ENCODE results near the gene C9orf72.

The C9orf72 gene

DNA sequence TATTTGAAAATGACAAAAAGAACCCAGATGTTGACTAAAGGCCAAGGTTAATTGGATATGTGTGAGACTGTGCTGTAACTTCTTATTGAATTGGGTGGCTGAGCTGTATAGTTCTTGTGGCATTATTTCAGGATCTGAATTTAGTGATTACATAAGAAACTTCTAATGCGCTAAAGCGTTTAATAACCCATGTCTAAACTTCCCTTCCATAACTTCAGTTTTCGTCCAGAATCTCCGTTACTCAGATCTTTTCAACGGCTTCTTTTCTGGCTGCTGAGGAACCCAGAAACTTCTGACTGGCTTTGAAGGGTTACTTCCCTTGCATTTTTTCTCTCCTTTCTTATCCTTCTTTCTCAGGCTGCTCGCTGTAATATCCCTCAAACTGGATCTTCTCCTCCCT lies 28.1 kb upstream of the C9orf72 start:
- Histone ChIP-seq H3K9ac (no peak overlapping the region), H3K27me3 (ENCODE audit: control insufficient read depth, insufficient read depth, low read length) (no peaks in the 10 kb centered on the region), H3K4me1 (no peaks in the 10 kb centered on the region), H3K9me3 (ENCODE audit: control insufficient read depth, low read length) (no peaks in the 10 kb centered on the region), H2AFZ (no peak overlapping the region), H3K27ac (no peak overlapping the region), H3K4me3 (ENCODE audit: low read depth, low read length) (no peak overlapping the region), H3K79me2 (no peaks in the 10 kb centered on the region), H3K4me2 (ENCODE audit: low read length) (no peak overlapping the region), H3K36me3 (ENCODE audit: control insufficient read depth, insufficient read depth, low read length) (no peaks in the 10 kb centered on the region)
- TF ChIP-seq, protein P1, sequence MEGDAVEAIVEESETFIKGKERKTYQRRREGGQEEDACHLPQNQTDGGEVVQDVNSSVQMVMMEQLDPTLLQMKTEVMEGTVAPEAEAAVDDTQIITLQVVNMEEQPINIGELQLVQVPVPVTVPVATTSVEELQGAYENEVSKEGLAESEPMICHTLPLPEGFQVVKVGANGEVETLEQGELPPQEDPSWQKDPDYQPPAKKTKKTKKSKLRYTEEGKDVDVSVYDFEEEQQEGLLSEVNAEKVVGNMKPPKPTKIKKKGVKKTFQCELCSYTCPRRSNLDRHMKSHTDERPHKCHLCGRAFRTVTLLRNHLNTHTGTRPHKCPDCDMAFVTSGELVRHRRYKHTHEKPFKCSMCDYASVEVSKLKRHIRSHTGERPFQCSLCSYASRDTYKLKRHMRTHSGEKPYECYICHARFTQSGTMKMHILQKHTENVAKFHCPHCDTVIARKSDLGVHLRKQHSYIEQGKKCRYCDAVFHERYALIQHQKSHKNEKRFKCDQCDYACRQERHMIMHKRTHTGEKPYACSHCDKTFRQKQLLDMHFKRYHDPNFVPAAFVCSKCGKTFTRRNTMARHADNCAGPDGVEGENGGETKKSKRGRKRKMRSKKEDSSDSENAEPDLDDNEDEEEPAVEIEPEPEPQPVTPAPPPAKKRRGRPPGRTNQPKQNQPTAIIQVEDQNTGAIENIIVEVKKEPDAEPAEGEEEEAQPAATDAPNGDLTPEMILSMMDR (IDR thresholded peaks at IDR 0.05), result no peak

DNA sequence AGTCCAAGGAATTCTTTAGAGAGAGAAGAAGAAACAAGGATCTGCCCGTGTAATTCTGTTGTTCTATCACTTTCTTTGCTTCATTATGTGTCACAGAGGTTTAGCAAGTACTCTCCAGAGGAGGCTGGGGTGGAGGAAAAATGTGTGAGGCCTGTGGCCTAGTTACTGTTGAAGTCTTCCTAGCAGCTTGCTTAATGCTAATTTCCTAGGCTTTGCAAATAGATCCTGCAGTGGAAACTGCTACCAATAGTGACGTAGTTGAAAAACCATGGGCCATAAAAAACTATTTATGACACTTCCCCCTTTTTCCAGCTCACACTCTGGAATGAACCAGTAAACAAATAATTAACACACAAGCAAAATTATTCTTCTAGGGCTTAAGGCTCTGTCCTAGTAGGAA lies 27.0 kb upstream of the C9orf72 start:
- H3K9ac ChIP-seq, result no peak overlapping the region
- TF ChIP-seq, protein P1 (IDR thresholded peaks at IDR 0.05), result no peak
- no peak overlapping the region for H3K4me3 ChIP-seq (ENCODE audit: low read depth, low read length)
- no peak overlapping the region for H2AFZ ChIP-seq
- H3K36me3 ChIP-seq (ENCODE audit: control insufficient read depth, insufficient read depth, low read length), result no peaks in the 10 kb centered on the region
- no peaks in the 10 kb centered on the region for H3K79me2 ChIP-seq
- H3K27ac ChIP-seq, result no peak overlapping the region
- H3K4me2 ChIP-seq (ENCODE audit: low read length), result no peak overlapping the region
- no peaks in the 10 kb centered on the region for H3K4me1 ChIP-seq
- H3K9me3 ChIP-seq (ENCODE audit: control insufficient read depth, low read length), result no peaks in the 10 kb centered on the region
- no peaks in the 10 kb centered on the region for H3K27me3 ChIP-seq (ENCODE audit: control insufficient read depth, insufficient read depth, low read length)

DNA sequence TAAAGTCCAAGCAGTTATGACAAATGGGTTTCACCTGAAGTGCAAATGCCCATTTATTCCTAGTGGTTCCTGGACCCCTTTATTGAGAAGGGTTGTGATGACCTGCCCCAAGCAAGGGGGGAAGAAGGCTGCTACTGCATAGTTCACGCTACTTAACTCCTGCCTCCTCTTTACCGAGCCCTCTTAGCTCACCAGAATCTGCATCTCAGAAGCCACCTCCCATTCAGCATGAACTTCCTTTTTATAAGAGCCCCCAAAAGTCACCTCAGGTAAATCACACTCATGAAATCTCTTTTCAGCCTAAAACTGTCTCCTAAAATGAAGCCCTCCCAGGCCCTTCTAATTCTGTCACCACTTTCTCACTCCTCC lies 26.6 kb upstream of the C9orf72 start:
- Histone ChIP-seq H3K9me3 (ENCODE audit: control insufficient read depth, low read length) (no peaks in the 10 kb centered on the region), H3K4me3 (ENCODE audit: low read depth, low read length) (no peak overlapping the region), H3K4me1 (no peaks in the 10 kb centered on the region), H3K79me2 (no peaks in the 10 kb centered on the region), H3K36me3 (ENCODE audit: control insufficient read depth, insufficient read depth, low read length) (no peaks in the 10 kb centered on the region), H3K27ac (no peak overlapping the region), H2AFZ (no peak overlapping the region), H3K9ac (no peak overlapping the region), H3K4me2 (ENCODE audit: low read length) (no peak overlapping the region), H3K27me3 (ENCODE audit: control insufficient read depth, insufficient read depth, low read length) (no peaks in the 10 kb centered on the region)
- TF ChIP-seq, protein P1 (IDR thresholded peaks at IDR 0.05), result no peak

DNA sequence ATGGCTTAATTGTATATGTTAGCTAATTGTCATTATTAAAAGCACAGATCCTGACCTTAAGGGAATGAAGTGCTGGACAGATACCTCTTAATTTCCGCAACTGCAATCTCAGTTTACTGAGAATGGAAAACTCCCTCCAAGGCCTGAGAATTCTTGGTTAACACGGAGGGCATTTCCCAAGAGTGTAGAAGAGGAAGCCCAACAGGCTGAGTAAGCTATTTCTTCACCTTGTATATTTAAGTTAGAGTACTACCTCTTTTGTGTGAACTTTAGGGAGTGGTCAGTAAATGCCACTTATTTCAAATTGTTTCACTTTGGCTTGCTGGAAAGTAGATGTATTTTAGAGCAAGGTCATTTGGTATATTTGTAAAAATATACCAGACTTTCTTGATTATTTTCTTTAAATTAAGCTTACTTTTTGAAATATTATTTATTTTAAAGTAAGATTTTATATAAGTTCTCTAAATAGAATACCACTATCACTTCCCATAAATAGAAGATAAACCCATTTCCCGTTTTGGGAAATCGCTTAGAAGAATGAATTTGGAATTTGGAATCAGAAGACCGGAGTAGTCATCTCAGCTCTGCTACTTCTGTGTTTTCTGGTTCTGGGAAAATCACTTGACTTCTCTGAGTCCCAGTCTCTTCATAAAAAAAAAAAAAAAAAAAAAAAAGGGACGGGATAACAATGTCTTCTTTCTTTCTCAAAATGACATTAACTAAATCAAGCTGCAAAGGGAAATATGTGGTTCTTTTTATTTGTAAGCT lies 26.0 kb upstream of the C9orf72 start:
- H3K4me3 ChIP-seq (ENCODE audit: low read depth, low read length), result no peak overlapping the region
- H3K4me2 ChIP-seq (ENCODE audit: low read length), result no peak overlapping the region
- H3K4me1 ChIP-seq, result no peaks in the 10 kb centered on the region
- no peak overlapping the region for H2AFZ ChIP-seq
- no peaks in the 10 kb centered on the region for H3K79me2 ChIP-seq
- H3K9me3 ChIP-seq (ENCODE audit: control insufficient read depth, low read length), result no peaks in the 10 kb centered on the region
- H3K27me3 ChIP-seq (ENCODE audit: control insufficient read depth, insufficient read depth, low read length), result no peaks in the 10 kb centered on the region
- TF ChIP-seq, protein P1 (IDR thresholded peaks at IDR 0.05), result no peak
- no peak overlapping the region for H3K27ac ChIP-seq
- H3K36me3 ChIP-seq (ENCODE audit: control insufficient read depth, insufficient read depth, low read length), result no peaks in the 10 kb centered on the region
- no peak overlapping the region for H3K9ac ChIP-seq

DNA sequence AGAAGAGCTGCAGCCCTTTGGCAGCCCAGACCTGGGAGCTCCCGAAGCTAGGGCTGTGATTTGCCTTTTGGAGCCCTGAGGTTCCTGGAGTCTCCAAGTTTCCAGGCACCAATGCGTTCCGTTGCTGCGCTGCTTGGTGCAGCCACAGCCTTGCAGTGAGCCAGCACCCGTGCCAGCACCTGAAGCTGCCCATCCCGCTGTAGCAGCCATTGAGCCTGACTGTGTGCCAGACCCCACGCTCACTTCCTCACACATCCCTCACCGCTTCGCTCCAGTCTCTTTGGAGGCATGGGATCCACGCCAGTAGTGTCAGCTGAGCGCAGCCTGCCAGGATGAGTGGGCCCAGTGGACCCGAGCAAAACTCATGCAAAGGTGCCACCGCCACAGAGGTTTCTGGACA lies 22.5 kb upstream of the C9orf72 start:
- no peaks in the 10 kb centered on the region for H3K36me3 ChIP-seq (ENCODE audit: control insufficient read depth, insufficient read depth, low read length)
- H3K4me3 ChIP-seq (ENCODE audit: low read depth, low read length), result no peak overlapping the region
- no peak overlapping the region for H2AFZ ChIP-seq
- no peaks in the 10 kb centered on the region for H3K9me3 ChIP-seq (ENCODE audit: control insufficient read depth, low read length)
- H3K4me1 ChIP-seq, result no peaks in the 10 kb centered on the region
- H3K4me2 ChIP-seq (ENCODE audit: low read length), result no peak overlapping the region
- TF ChIP-seq, protein P1 (IDR thresholded peaks at IDR 0.05), result no peak
- no peak overlapping the region for H3K9ac ChIP-seq
- H3K79me2 ChIP-seq, result no peaks in the 10 kb centered on the region
- no peak overlapping the region for H3K27ac ChIP-seq
- no peaks in the 10 kb centered on the region for H3K27me3 ChIP-seq (ENCODE audit: control insufficient read depth, insufficient read depth, low read length)
